GM12878 (cell line): ENCODE data around the gene GRAMD1C. TPM values are rescaled to one million over a fixed set of nuclear protein-coding genes. Genes with fewer than 3 reads are reported as not detected.

ENCODE experiments used
- ATAC-seq: fragments of 200-7000 bp; cut with Tn5 transposase; 3 replicates; pipeline ENCODE4 v1.9.1; 2020; ENCODE audit warnings: mild to moderate bottlenecking, moderate library complexity
- BruUV-seq: library from RNA; stranded (reverse); fragments of 400-500 nt; replicated peaks from 2 replicates; lab custom pipeline; 2021; lab: Mats Ljungman, UMichigan
- CTCF ChIA-PET: fragments of 300-600 bp; sonication (Branson Sonifier 250); formaldehyde crosslinking; extraction: SDS; loops from one replicate; lab custom pipeline; 2021; ENCODE audit warnings: inconsistent platforms; lab: Yijun Ruan, JAX
- POLR2A ChIA-PET: fragments of 350-600 bp; formaldehyde crosslinking; extraction: SDS; loops from one replicate; lab custom pipeline; 2021; ENCODE audit warnings: inconsistent platforms; lab: Charles Lee
- RAD21 ChIA-PET: fragments of 300-600 bp; sonication (Branson Sonifier 250); formaldehyde crosslinking; loops from one replicate; lab custom pipeline; 2023; ENCODE audit warnings: antibody characterized with exemption; ENCODE audit not compliant: unreplicated experiment; lab: Charles Lee
- SMC1A ChIA-PET: fragments of 300-600 bp; sonication (Branson Sonifier 250); formaldehyde crosslinking; loops from one replicate; lab custom pipeline; 2023; ENCODE audit not compliant: unreplicated experiment, uncharacterized antibody; lab: Charles Lee
- DNase-seq: peaks from one replicate; pipeline ENCODE4 v3.0.0-alpha.2; 2011; ENCODE audit warnings: low read depth, low spot score
- FAIRE-seq: peaks from 3 replicates; lab custom pipeline; 2011; peaks lifted over from hg19 to GRCh38; lab: Jason Lieb, UNC
- H2AFZ ChIP-seq: 2 replicates; pipeline ENCODE4 v1.6.0; 2011; ENCODE audit warnings: low read depth, low read length, control low read depth; ENCODE audit not compliant: control insufficient read depth
- H3K27ac ChIP-seq: 2 replicates; pipeline ENCODE4 v1.5.1; 2011; ENCODE audit warnings: control low read depth; ENCODE audit not compliant: control insufficient read depth, insufficient read depth
- H3K27me3 ChIP-seq, 2 experiments: replicated peaks in 1 of 2; 2 replicates each; pipeline versions ENCODE4 v1.6.0 to v1.6.1; 2011; ENCODE audit warnings: low read length in 1 of 2; ENCODE audit not compliant: control insufficient read depth in 2 of 2, insufficient read depth in 2 of 2
- H3K36me3 ChIP-seq, 2 experiments: 2 replicates each; pipeline ENCODE4 v1.5.1; 2011; ENCODE audit warnings: low read length in 1 of 2; ENCODE audit not compliant: control insufficient read depth in 2 of 2, insufficient read depth in 2 of 2
- H3K4me1 ChIP-seq: 2 replicates; pipeline ENCODE4 v1.6.1; 2011; ENCODE audit warnings: mild to moderate bottlenecking, low read length, moderate library complexity, mixed read lengths; ENCODE audit not compliant: control insufficient read depth, insufficient read depth
- H3K4me2 ChIP-seq: 2 replicates; pipeline ENCODE4 v1.6.0; 2011; ENCODE audit warnings: control low read depth; ENCODE audit not compliant: control insufficient read depth, insufficient read depth
- H3K4me3 ChIP-seq: fragments of 200-600 bp; sonication (generic); 2 replicates; pipeline ENCODE4 v1.5.1; 2016
- H3K79me2 ChIP-seq: 2 replicates; pipeline ENCODE4 v1.6.0; 2011; ENCODE audit warnings: low read length; ENCODE audit not compliant: control insufficient read depth, insufficient read depth
- H3K9ac ChIP-seq: 2 replicates; pipeline ENCODE4 v1.8.0; 2011; ENCODE audit warnings: low read length, control low read depth, mixed read lengths; ENCODE audit not compliant: control insufficient read depth, insufficient read depth
- H3K9me3 ChIP-seq: replicated peaks from 3 replicates; pipeline ENCODE4 v1.5.1; 2011; ENCODE audit warnings: mild to moderate bottlenecking, low read length; ENCODE audit not compliant: control insufficient read depth, insufficient read depth
- H4K20me1 ChIP-seq: 2 replicates; pipeline ENCODE4 v1.6.0; 2011; ENCODE audit not compliant: control insufficient read depth, insufficient read depth
- EED ChIP-seq: sonication (generic); IDR thresholded peaks from 2 replicates; pipeline ENCODE4 v1.6.1; 2016; ENCODE audit warnings: antibody characterized with exemption, low read depth
- ESRRA ChIP-seq: IDR thresholded peaks from 2 replicates; pipeline ENCODE4 v1.6.1; 2012; ENCODE audit warnings: mild to moderate bottlenecking, low read length, improper control_type of control experiment
- KAT2A ChIP-seq: conservative IDR thresholded peaks from 2 replicates; pipeline ENCODE4 v1.6.1; 2011; ENCODE audit warnings: low read depth, low read length; ENCODE audit not compliant: control insufficient read depth
- RUNX3 ChIP-seq: IDR thresholded peaks from 2 replicates; pipeline ENCODE4 v1.6.1; 2012; ENCODE audit warnings: low read length, inconsistent platforms
- TARDBP ChIP-seq: IDR thresholded peaks from 2 replicates; pipeline ENCODE4 v1.6.1; 2016; ENCODE audit warnings: borderline replicate concordance
- WGBS: methylation state at CpG from one replicate; pipeline ENCODE4 v1.1.6; 2016; ENCODE audit warnings: low lambda C conversion rate; ENCODE audit not compliant: insufficient replicate concordance, insufficient coverage; ENCODE audit errors: missing lambda C conversion rate; 5-methylcytosine and 5-hydroxymethylcytosine counted together
- in situ Hi-C: fragments of 300-500 bp; cut with MboI; formaldehyde crosslinking; loops from 9 replicates; pipeline ENCODE4 v1.14.3; 2018; ENCODE audit warnings: mixed read lengths
- intact Hi-C: fragments of 100-400 bp; cut with micrococcal nuclease; formaldehyde crosslinking; loops from one replicate; pipeline ENCODE4 v1.14.2; 2022; ENCODE audit not compliant: unreplicated experiment
- polyA plus RNA-seq, 11 experiments: library from polyadenylated mRNA; depleted of rRNA in 4 of 11; unstranded in 6 of 11; stranded (reverse) in 5 of 11; fragments of >200 nt; fragmentation: Nextera tagmentation in 4 of 11; fragmentation: Illumina TruSeq in 1 of 11; extraction: Ambion mirVana in 4 of 11; extraction: Trizol in 1 of 11; gene quantifications; 1 replicate in 1 of 11; 2 replicates in 10 of 11; pipeline versions ENCODE4 v1.2.1 to v1.2.3, GENCODE V29; 2011 to 2016; ENCODE audit warnings: inconsistent platforms in 2 of 11, missing spikeins in 2 of 11, low read depth in 1 of 11
- total RNA-seq, 4 experiments: library from RNA; depleted of rRNA in 3 of 4; stranded (reverse); fragments of >200 nt in 3 of 4; fragmentation: Illumina TruSeq in 1 of 4; extraction: Trizol in 1 of 4; gene quantifications; 2 replicates each; pipeline versions ENCODE4 v1.2.1 to v1.2.3, GENCODE V29; 2013 to 2021
- TF ChIP-seq, protein P1 (sequence below), 3 experiments: IDR thresholded peaks in 2 of 3; conservative IDR thresholded peaks in 1 of 3; 2 replicates each; pipeline ENCODE4 v1.5.1; 2011; ENCODE audit warnings: low read depth in 3 of 3, low read length in 3 of 3, mild to moderate bottlenecking in 3 of 3, control low read depth in 2 of 3, moderate library complexity in 2 of 3, inconsistent platforms in 1 of 3, mixed read lengths in 1 of 3; ENCODE audit not compliant: control insufficient read depth in 2 of 3, insufficient read depth in 1 of 3; ENCODE audit errors: extremely low read depth in 1 of 3
- TF ChIP-seq, protein P2 (sequence below): fragments of 450-650 bp; IDR thresholded peaks from 2 replicates; pipeline ENCODE4 v1.6.1; 2017; ENCODE audit warnings: mild to moderate bottlenecking, moderate library complexity

Gene GRAMD1C
- total and polyA plus RNA-seq, 10 of the 15 experiments (the other 5 are each of a cell fraction or from before 2014, with no cell fraction given), result 3.2 to 9.2 (median 5.5) TPM

DNA sequence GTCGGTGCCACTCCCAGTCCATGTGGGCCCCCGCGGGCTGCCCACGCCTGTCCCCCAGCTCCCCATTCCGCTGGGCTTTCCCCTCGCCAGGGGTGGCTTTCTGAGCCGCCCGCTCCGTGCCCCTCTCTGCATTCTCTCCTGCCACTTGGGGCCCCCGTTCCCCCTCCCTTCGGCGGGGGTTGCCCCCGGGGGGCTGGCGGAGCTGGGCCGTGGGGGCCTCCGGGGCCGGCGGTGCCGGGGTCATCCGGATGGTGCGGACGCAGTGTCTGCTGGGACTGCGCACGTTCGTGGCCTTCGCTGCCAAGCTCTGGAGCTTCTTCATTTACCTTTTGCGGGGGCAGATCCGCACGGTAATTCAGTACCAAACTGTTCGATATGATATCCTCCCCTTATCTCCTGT is 46.5 kb downstream of the GRAMD1C start (continued):
- TF ChIP-seq EED (no peak), RUNX3 (no peak), KAT2A (no peak), ESRRA (no peak)

DNA sequence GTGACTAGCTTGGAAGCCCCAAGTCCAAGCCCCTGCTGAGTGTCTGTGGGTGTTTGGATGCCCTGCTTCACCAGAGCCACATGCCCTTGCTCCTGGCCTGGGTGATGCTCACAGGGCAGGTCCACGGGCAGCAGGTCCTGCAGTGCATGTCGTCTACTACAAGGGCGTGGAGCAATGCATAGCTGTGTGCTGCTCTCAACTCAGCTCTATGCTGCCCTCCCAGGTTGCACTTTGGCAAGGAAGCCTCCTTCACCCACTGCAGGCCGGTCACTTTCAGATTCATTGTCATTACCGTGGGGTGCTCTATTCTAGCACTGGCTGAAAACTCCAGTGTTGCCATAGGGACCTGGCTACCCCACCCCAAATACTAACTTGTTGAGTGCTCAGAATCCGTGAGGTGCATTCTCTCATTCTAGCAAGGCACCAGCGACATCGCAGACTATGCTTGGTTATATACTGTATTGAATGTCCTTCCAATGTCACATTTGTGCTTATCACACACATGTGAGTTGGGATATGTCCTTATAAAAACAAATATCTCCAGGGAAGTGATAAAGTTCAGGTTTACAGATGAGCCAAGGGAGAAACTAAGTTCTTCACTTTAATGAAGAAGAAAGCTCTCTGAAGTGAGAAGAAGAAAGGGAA is 51.8 kb downstream of the GRAMD1C start:
- Histone ChIP-seq H3K79me2 (no peaks in the 10 kb centered on the region), H3K9ac (no peak overlapping the region), H3K9me3 (no peaks in the 10 kb centered on the region), H3K36me3 (no peaks in the 10 kb centered on the region), H3K4me3 (no peak overlapping the region), H3K27me3 (no peaks in the 10 kb centered on the region), H3K4me2 (no peak overlapping the region), H3K4me1 (no peaks in the 10 kb centered on the region), H3K27ac (no peak overlapping the region), H2AFZ (no peak overlapping the region), H4K20me1 (no peaks in the 10 kb centered on the region)
- in situ Hi-C loops (no loop called here), intact Hi-C loops (no loop called here)
- CTCF ChIA-PET, result interaction anchor here (0.8 to 1.4 kb wide), 3 partner anchors 23 to 106 kb away, joined by 3 to 4 read pairs (median 4); no protein-coding TSS in a partner anchor
- ATAC-seq (peak; percentile 58), FAIRE-seq (no peak), DNase-seq (no peak)
- POLR2A ChIA-PET, result no interaction called here
- no TSS peak for BruUV-seq
- SMC1A ChIA-PET, result interaction anchor here (1.0 to 1.4 kb wide), 2 partner anchors 46 to 150 kb away, joined by 3 to 4 read pairs; no protein-coding TSS in a partner anchor
- TF ChIP-seq TARDBP, result no peak
- TF ChIP-seq, protein P1, sequence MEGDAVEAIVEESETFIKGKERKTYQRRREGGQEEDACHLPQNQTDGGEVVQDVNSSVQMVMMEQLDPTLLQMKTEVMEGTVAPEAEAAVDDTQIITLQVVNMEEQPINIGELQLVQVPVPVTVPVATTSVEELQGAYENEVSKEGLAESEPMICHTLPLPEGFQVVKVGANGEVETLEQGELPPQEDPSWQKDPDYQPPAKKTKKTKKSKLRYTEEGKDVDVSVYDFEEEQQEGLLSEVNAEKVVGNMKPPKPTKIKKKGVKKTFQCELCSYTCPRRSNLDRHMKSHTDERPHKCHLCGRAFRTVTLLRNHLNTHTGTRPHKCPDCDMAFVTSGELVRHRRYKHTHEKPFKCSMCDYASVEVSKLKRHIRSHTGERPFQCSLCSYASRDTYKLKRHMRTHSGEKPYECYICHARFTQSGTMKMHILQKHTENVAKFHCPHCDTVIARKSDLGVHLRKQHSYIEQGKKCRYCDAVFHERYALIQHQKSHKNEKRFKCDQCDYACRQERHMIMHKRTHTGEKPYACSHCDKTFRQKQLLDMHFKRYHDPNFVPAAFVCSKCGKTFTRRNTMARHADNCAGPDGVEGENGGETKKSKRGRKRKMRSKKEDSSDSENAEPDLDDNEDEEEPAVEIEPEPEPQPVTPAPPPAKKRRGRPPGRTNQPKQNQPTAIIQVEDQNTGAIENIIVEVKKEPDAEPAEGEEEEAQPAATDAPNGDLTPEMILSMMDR (IDR thresholded peaks at IDR 0.05 in 2 of 3, conservative IDR thresholded peaks at IDR 0.05 in 1 of 3; ENCODE audit: control insufficient read depth in 2 of 3, extremely low read depth in 1 of 3, insufficient read depth in 1 of 3, low read depth in 3 of 3, low read length in 3 of 3), result 0 out of 6 replicates have a peak, but pooled peaks of 1 of the 3 experiments have one; percentile 13
- TF ChIP-seq, protein P2, sequence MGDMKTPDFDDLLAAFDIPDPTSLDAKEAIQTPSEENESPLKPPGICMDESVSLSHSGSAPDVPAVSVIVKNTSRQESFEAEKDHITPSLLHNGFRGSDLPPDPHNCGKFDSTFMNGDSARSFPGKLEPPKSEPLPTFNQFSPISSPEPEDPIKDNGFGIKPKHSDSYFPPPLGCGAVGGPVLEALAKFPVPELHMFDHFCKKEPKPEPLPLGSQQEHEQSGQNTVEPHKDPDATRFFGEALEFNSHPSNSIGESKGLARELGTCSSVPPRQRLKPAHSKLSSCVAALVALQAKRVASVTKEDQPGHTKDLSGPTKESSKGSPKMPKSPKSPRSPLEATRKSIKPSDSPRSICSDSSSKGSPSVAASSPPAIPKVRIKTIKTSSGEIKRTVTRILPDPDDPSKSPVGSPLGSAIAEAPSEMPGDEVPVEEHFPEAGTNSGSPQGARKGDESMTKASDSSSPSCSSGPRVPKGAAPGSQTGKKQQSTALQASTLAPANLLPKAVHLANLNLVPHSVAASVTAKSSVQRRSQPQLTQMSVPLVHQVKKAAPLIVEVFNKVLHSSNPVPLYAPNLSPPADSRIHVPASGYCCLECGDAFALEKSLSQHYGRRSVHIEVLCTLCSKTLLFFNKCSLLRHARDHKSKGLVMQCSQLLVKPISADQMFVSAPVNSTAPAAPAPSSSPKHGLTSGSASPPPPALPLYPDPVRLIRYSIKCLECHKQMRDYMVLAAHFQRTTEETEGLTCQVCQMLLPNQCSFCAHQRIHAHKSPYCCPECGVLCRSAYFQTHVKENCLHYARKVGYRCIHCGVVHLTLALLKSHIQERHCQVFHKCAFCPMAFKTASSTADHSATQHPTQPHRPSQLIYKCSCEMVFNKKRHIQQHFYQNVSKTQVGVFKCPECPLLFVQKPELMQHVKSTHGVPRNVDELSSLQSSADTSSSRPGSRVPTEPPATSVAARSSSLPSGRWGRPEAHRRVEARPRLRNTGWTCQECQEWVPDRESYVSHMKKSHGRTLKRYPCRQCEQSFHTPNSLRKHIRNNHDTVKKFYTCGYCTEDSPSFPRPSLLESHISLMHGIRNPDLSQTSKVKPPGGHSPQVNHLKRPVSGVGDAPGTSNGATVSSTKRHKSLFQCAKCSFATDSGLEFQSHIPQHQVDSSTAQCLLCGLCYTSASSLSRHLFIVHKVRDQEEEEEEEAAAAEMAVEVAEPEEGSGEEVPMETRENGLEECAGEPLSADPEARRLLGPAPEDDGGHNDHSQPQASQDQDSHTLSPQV, result no peak
- RAD21 ChIA-PET, result interaction anchor here (1.3 kb wide), 1 partner anchor 150 kb away, joined by 3 read pairs; no protein-coding TSS in a partner anchor
- 65% methylated on average over 8 of the region's 8 CpGs for WGBS
